ENCODE data around the gene CARTPT.

- no peak for TF ChIP-seq BRCA1 (IDR thresholded peaks at IDR 0.05; ENCODE audit: low read depth, low read length)
- TF ChIP-seq POLR2AphosphoS5 (IDR thresholded peaks at IDR 0.05; ENCODE audit: low read depth, low read length) = no peak
- no peak for TF ChIP-seq TCF12 (IDR thresholded peaks at IDR 0.05; ENCODE audit: low read depth, low read length)
- no peak for TF ChIP-seq CTCF (IDR thresholded peaks at IDR 0.05; ENCODE audit: control extremely low read depth in 1 of 3, insufficient read depth in 1 of 3, low read depth in 1 of 3, low read length in 3 of 3)
- no peak for TF ChIP-seq ATF3 (IDR thresholded peaks at IDR 0.05; ENCODE audit: insufficient read depth, low read depth, low read length)
- TF ChIP-seq EZH2 (IDR thresholded peaks at IDR 0.05; ENCODE audit: low read depth, low read length, severe bottlenecking) = no peak
- TF ChIP-seq CEBPB (IDR thresholded peaks at IDR 0.05; ENCODE audit: low read depth, low read length) = no peak
- TF ChIP-seq RBBP5 (IDR thresholded peaks at IDR 0.05; ENCODE audit: borderline replicate concordance, low read depth, low read length) = no peak
- no peak for TF ChIP-seq TBP (IDR thresholded peaks at IDR 0.05; ENCODE audit: low read depth, low read length)
- TF ChIP-seq RAD21 (IDR thresholded peaks at IDR 0.05 in 1 of 2, conservative IDR thresholded peaks at IDR 0.05 in 1 of 2; ENCODE audit: low read depth in 2 of 2, low read length in 2 of 2) = no peak
- no peak for TF ChIP-seq KDM4A (IDR thresholded peaks at IDR 0.05; ENCODE audit: low read depth, low read length, severe bottlenecking)
- no peak for TF ChIP-seq YY1 (IDR thresholded peaks at IDR 0.05; ENCODE audit: low read depth, low read length)
- no peak for TF ChIP-seq POLR2A (IDR thresholded peaks at IDR 0.05; ENCODE audit: control extremely low read depth in 1 of 2, low read depth in 2 of 2, low read length in 2 of 2)
- TF ChIP-seq TAF1 (IDR thresholded peaks at IDR 0.05; ENCODE audit: low read depth, low read length) = no peak
These were observed 13.7 kb upstream of the CARTPT start for GRCh38 chr5:71705421-71705820.

All from H1 (cell line).